ENCODE results near the gene CCDC195.

DNA sequence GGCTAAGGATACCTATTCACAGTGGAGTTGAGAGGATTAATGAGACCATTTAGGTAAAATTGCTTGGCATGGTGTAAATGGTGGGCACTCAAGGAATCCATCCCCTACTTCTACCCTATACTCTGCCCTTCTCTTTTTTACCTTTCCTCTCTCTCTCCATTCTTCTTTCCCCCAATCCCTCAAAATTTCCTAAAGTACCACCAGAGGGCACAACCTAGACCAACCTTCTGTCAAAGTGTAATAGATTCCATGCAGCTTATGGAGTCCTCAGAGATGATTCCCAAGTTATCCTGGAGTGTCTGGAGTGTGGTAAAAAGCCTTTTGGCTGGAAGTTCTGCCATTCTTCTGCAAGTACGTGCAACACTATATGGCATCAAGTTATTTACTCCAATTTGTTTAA is 33.0 kb upstream of the CCDC195 start:
- TF ChIP-seq POLR2A (IDR thresholded peaks at IDR 0.05; ENCODE audit: low read length) (no peak), GATA1 (IDR thresholded peaks at IDR 0.05; ENCODE audit: low read depth, low read length) (no peak)

All from erythroblast (primary cell).